IMR-90 (cell line): ENCODE results near the gene UTP18.

Source experiments
- BHLHE40 ChIP-seq: fragments of 150-350 bp; IDR thresholded peaks from 2 replicates; pipeline ENCODE4 v1.6.1; 2016; ENCODE audit warnings: mild to moderate bottlenecking, low read depth, low read length
- CEBPB ChIP-seq: IDR thresholded peaks from 2 replicates; pipeline ENCODE4 v1.6.1; 2012; ENCODE audit warnings: low read depth, low read length, improper control_type of control experiment
- CTCF ChIP-seq: conservative IDR thresholded peaks from 2 replicates; pipeline ENCODE4 v1.5.1; 2012; ENCODE audit warnings: mild to moderate bottlenecking, low read depth, low read length, improper control_type of control experiment
- MXI1 ChIP-seq: IDR thresholded peaks from 2 replicates; pipeline ENCODE4 v1.6.1; 2012; ENCODE audit warnings: low read depth, mild to moderate bottlenecking, low read length, moderate library complexity, borderline replicate concordance
- POLR2A ChIP-seq: IDR thresholded peaks from 2 replicates; pipeline ENCODE4 v1.6.1; 2012; ENCODE audit warnings: mild to moderate bottlenecking, low read depth, low read length
- RAD21 ChIP-seq: IDR thresholded peaks from 2 replicates; pipeline ENCODE4 v1.6.1; 2012; ENCODE audit warnings: low read length, improper control_type of control experiment
- SMC3 ChIP-seq: fragments of 150-350 bp; IDR thresholded peaks from 2 replicates; pipeline ENCODE4 v1.6.1; 2016; ENCODE audit warnings: low read depth, mild to moderate bottlenecking, antibody characterized with exemption, low read length, moderate library complexity
- USF2 ChIP-seq: fragments of 150-350 bp; IDR thresholded peaks from 2 replicates; pipeline ENCODE4 v1.6.1; 2017; ENCODE audit warnings: mild to moderate bottlenecking, antibody characterized with exemption, low read length, low read depth

GRCh38 chr17:51260237-51261023 lies at the start of gene UTP18:
- TF ChIP-seq CEBPB (no peak), CTCF (no peak), USF2 (peak; percentile 98), RAD21 (no peak), SMC3 (no peak), MXI1 (peak; percentile 68), POLR2A (peak; percentile 75), BHLHE40 (peak; percentile 99)
